NOMO-1 treated with dmso at 0.1 percent for 144 hours (cell line): ENCODE results near the gene ABCA13.

Experiments used
- DNase-seq: peaks from one replicate; lab custom pipeline; 2025; ENCODE audit not compliant: unreplicated experiment; lab: John Stamatoyannopoulos, UW

ABCA13 gene

DNA sequence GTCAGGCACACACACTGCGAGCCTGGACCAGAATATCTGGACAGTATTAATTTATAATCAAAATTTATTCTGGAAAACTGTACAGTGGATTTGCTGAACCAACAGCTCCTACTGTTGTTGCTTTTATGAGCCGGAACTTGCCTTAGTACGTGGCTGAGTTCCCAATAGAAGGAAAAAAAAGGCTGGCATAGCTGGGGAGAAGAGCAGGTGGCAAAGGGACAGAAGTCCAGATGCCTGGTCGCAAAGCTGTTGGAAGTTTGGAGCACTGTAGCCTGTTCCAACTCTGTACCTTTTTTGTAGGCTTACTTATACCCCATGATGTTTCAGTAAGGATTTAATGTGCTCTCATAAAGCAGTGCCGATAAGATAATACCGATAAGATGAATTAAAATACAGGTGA lies 333.8 kb downstream of the ABCA13 start:
- DNase-seq = no peak

DNA sequence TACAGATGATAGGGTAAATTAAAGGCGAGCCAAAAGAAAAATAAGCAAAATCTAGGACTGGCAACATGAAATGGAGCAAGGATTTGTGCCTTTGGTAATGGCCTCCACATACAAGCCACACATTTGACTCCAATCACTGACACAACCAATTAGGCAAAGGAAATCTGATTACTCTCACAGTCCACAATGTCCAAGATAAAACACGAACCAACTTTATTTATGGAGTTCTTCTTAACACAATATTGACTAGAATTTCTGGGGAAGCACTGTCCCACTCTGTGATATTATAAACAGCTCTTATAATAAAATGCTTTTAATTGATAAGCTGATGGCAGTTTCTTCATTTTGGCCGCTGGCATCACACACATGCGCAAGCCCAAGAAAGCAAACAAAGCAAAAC lies 334.2 kb downstream of the ABCA13 start:
- no peak for DNase-seq

DNA sequence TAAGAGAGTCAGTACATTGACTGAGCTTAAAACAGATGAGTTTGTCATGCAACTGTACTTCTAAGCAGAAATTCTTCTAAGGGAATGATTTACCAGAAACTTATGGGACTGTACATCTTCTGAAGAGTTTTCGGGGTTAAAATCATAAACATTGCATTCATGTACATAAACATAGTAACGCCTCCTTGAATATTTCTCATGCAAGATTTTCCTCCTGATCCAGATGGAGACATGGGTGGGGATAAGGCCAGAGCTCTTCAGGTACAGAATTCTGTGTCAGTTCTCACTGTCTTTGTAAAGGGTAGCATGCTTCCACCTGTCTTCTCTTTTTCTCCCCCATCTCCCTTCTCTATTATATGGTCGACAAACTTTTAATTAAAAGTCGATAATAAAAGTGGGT lies 335.3 kb downstream of the ABCA13 start:
- no peak for DNase-seq

DNA sequence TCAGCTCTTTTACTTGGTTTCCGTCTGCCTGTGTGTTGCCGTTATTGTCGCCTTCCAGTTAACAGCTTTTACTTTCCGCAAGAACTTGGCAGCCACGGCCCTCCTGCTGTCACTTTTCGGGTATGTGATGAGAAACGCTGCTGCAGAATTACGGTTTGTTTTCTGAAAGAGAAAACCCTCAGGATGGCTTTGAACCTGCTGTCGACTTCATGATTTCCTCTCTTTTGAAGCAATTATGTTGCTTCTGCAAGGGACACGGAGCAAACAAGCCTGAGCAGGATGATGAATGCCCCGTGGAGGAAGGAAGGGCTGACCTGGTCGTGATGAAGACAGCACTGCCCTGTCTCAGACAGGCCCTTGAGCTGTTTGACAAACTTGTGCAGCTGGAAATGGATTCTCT lies 339.8 kb downstream of the ABCA13 start:
- no peak for DNase-seq

DNA sequence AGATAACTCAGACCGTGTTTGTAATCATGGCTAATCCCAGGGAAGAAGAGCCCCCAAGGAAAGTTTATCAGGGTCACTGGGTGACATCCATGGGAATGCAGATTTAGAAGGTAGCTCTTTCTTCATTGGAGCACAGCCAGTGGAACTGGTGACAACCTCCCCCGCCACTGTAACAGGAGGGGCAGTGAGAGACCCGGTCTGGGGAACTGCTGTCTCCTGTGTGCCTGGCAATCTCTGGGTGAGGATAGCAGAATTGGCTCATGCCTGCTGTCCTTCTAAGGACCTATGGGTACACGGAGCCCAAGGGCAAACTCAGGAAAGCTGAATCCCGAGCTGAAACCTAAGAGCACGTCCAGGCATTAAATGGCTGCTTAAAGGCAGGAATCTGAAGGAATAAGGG lies 341.6 kb downstream of the ABCA13 start:
- DNase-seq = no peak

DNA sequence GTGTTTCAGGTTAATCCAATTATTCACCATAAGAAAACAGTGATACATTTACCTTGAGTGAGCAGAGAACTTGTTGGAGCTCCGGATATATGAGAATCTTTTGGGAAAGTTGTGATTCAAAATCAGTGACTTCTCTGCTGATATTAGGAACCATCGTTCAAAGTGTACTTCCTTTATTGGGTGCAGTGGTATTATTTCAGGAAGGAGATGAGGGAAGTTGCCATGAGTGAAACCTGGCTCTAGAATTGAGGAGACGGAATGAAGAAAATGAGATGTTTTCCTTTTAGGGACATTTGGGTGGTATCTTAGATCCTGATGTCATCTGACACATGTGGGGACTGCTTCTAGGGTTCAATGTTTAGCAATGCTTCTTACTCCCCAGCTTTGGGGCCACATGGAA lies 343.9 kb downstream of the ABCA13 start:
- DNase-seq = no peak

DNA sequence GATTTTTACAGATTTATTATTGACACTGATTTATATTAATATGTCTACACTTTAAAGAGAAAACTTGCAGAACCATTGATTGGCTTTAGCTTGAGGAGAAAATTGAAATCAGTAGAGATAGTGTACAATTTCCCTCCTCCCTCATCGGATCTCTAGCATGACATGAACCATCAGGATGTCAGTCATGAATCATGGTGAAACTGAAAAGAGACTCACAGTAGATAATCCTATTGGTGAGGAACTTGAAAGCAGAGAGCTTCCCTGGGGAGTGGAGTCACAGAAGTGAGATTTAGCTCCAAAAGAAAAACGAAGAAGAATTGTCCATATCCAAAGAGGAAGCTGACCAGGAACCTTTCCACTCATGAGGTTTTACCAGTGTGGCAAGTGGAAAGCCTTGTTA lies 346.8 kb downstream of the ABCA13 start:
- no peak for DNase-seq

DNA sequence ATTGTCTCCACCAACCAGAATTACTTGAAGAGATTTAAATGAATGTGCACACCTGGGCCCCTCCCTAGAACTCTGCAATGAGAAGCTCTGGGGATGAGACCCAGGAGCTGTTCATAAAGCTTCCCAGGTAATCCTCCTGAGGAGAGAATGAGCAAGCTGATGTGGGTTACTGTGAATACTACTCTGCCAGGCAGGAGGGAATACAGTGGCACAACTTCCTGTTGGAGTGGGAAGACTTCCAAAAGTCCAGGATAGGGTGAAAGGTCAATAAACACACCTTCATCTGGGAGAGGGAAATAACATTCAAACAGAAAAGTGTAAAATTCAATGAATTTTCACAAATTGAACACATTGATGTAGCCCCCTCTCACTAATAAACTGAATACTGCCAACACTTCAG lies 351.4 kb downstream of the ABCA13 start:
- no peak for DNase-seq

DNA sequence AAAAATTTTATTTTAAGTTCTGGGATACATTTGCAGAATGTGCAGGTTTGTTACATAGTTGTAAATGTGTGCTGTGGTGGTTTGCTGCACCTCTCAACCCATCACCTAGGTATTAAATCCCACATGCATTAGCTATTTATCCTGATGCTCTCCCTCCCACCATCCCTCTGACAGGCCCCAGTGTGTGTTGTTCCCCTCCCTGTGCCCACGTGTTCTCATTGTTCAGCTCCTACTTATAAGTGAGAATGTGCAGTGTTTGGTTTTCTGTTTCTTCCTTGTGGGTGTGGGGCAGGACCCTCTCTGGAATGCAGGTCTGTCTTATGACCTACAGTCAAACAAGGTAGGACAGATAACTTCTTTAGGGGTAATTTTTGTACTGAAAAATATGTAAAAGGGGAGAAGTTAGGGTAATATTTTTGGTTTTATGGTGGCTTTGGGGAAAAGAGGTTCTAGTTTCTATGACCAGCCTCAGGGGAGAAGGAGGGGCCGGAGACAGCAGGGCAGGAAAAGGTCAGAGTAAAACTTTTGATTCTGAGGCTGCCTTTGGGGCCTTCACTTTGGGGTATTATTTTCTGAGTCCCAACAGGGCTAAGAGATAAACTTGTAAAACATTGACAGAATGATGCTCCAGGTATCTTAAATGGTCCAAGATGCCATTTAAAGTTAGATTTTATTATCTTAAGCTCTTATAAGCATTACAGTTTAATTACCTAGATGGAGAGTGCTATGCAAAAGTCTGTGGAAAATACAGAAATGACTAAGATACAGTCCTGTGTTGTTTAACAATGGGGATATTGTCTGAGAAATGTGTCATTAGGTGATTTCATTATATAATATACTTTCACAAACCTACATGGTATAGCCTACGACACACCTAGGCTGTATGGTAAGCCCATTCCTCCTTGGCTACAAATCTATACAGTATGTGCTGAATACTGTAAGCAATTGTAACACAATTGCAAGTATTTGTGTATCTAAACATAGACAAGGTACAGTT lies 354.8 kb downstream of the ABCA13 start:
- DNase-seq = no peak

DNA sequence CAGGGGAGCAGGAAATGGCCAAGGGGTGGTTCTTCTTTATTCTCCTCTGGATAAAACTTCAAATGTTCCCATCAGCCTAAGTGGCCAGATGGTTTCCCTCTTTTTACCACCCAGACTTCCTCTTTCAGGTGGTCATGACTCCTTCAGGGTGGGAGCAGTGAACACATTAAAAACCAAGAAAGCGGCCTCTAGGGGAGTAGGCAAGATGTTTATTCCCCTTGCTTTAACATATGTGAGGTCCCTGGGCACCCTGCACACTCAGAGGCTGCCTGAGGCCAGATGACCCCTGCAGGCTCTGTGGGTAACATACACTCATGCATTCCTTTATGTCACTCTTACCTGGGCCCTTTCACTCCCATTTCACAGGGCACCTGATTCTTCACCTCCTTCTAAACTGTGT lies 357.4 kb downstream of the ABCA13 start:
- no peak for DNase-seq

DNA sequence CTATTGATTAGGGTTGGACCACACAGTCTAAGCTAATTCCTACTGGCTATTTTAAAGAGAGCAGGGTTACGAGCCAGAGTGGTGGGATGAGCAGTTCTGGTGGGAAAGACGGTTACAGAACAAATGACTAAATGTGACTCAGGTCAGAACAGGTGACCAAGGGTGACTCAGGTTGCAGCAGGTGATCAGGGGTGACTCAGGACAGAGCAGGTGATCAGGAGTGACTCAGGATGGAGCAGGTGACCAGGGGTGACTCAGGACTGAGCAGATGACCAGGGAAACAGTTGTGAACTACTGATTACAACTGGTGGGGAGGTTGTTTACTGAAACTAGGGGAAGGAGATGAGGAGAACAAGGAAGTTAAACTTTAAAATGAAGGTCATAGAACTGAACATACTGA lies 366.3 kb downstream of the ABCA13 start:
- DNase-seq = no peak

DNA sequence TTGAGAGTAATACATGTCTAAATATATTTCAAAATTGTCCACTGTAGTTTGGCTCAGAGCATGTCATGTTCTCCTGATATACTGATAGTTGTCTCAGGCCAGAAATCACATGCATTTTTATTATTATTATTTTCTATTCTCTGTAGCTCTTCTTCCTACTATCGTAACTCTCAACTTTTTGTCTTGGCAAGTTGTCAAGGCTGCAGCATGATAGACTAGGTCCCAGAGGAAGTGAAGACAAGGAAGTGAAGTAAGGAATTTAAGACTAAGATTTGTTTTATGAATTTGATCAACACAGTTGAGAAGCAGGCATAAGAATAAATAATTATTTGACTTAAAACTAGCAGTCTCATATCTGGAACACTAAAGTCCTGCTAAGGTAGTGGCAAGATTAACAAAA lies 369.5 kb downstream of the ABCA13 start:
- no peak for DNase-seq

DNA sequence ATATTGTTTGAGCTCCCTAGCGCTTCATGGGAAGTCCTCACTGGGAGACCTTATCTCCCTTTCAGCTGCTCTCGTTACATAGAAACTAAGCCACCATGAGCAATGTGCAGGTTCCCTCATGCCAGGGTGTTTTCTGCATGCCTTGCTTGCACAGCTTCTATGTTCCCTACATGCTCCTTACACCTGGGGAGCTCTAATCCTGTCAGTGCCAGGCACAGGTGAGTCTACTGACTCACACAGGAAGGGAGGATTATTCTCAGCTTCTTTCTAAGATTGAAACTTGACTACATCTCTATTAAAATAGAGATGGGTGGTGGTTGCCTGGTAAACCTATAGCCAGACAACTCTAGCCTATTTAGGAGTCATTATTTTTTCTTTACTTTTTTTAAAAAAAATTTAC lies 377.4 kb downstream of the ABCA13 start:
- DNase-seq = no peak

DNA sequence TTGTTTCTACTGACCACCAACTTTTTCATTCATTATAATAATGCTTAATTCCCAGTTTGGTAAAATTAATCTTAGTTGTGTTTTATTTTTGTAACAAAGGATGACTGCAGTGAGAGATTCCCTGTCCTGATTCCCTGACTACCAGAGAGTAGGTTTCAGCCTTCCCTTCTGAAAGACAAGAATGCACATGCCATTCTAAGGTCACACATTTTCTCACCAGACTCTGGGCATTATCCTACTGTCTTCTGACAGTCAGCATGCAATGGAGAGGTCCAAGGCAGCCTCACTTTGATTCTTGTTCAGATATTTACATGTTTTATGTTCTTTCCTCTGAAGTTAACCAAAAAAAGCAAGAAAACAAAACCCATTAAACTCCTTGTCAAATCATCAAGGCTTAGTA lies 380.4 kb downstream of the ABCA13 start:
- no peak for DNase-seq

DNA sequence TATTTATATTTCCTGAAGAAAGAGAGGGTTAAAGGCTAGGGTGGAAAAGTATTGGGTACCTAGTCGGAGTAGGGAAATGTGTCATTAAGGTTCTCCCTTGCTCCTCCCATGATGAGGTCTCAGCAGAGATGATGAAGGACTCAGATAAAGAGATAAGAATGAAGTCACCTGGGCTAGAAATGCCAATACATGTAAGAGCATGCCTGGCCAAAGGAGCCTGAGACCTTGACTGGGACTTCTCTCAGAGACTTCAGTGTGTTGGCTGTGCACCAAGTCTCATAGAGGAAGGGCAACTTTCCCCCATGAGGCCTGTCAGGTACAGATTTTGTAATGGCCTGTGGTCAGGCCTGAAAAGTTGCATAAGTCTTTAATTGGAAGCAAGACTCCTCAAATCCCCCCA lies 392.1 kb downstream of the ABCA13 start:
- DNase-seq = peak; percentile 13

DNA sequence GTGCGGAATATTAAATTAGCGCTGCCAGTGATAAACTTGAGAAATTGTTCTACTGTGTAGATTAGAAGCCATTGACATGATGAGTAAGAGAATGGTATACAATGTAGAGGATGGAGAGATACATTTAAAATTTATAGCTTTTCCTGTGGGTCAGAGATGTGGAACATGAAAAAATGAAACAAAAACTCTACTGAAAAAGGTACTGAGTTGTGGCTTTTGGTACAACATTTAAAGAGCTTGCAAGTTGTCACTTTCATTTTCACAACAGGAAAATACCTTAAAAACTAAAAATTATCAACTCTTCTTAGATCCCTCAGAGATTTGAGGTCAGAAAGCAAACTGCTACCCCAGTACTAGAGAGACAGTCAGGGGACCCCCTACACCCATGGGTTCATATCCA lies 404.3 kb downstream of the ABCA13 start:
- DNase-seq = no peak

DNA sequence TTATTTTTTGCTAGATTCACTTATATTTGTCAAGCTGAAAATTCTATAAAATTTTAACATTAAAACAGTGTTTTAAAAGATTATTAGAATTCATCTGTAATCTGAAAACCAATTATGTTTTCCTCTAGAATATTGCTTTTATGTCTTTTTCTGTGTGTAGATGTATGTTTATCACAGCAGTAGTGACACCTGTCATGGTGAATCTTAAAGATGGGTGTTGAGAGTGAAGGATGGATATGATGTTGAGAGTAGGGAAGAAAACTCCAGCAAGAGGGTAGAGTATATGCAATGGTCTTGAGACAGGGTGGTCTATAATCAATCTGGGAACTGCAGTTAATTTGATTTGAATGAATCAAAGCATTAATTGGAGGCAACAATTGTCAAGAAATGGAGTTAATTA lies 416.2 kb downstream of the ABCA13 start:
- DNase-seq = no peak

DNA sequence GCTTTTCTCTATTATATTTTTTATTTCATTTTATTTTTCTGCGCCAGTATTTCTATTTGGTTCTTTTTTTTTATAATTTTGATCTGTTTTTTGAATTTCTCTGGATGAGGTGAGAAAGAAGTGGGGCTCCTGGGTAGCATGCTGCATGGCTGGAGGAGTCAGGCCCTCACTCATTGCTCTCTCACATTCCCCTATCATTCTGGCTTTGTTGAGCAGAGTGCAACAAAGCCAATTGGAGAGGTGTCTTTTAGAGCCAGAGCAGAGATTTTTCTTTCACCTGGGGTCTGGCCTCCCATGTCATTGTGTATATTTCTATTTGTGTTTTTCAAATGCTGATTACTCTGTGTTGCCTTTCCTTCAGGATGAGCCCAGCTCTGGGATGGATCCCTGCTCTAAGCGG lies 423.1 kb downstream of the ABCA13 start:
- no peak for DNase-seq

DNA sequence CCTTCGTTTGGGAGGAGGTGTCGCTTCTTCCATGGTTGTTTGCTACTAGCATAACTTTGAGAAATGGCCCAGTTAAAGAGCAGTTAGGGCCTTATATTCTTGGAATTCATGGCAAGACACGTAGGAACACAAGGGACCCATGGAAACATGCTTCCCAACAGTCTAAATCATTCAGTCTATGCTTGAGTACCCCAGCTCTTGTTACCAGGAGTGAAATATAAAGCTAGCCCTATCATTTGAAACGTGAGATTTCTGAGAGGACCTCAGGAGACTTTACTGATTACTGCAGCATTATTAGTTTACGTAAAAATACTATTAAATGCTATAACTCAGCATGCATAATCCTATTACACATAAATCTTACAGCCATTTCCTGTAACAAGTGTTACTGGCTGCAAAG lies 424.5 kb downstream of the ABCA13 start:
- no peak for DNase-seq

DNA sequence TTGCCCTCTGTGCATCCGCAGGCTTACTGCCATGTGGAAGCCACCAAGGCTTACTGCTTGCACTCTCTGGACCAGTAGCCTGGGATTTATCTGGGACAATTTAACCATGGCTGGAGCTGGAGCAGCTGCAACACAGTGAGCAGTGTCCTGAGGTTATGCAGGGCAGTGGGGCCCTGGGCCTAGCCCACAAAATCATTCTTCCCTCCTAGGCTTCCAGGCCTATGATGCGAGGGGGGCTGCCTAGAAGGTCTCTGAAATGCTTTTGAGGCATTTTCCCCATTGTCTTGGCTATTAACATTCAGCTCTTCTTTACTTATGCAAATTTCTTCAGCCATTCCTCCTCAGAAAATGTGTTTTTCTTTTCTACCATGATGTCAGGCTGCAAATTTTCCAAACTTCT lies 439.4 kb downstream of the ABCA13 start:
- DNase-seq = no peak

DNA sequence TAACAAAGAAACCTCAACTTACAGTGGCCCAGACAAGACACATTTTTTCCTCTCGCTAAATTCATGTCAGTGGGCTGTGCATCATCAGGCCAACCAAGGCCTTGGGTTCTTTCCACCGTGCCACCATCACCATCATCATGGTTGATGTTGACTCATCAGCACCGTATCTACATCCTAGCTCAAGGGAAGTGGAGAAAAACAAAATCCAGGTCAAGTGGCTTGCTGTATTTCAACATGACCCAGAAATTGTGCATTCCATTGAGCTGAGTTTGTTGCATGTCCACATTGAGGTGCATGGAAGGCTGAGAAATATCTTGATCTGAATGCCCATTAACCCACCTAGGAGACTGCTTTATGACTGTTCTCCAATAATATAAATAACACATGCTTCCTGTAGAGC lies 440.7 kb downstream of the ABCA13 start:
- no peak for DNase-seq

DNA sequence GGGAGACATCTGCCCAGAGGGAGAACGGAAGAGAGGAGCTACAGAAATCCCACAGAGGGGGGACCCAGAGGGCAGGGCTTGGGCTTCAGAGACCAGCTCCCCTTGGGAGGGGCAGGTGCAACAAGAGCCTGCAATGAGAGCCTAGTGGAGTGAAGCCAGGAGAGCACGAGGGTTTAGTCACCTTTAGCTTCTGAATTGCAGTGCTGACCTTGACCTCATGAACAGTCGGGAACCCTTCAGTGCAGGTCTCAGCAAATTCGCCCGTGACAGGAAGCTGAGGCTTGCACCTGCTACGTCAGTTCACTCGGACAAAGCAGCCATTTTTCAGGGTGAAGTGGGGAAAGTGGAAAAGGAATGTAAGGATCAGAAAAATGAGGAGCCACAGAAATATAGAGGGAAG lies 446.2 kb downstream of the ABCA13 start:
- no peak for DNase-seq

DNA sequence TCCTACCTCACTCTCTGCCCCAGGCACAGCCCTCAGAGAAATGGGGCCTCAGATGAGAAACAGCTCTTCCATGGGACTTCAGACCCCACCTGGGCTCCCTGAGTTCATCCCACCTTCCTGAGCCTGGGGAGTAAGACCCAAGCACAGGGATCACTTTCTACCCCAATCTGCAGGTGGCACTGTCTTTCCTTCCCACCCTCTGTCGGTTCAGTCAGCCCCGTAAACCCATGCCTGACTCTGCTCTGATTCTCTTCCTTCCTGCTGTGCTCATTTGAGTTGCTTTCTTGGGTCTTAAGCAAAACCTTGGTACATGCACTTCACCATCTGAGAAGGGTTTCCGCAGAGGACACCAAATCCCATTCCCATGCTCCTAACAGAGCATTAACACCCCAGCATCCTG lies 446.7 kb downstream of the ABCA13 start:
- DNase-seq = no peak
